K562 (cell line): ENCODE measurements around the gene ARRDC5. TPM values are rescaled to one million over a fixed set of nuclear protein-coding genes. Genes with fewer than 3 reads are reported as not detected.
A peak's percentile ranks its signal among the peaks of the same experiment; 100 is the strongest.

ENCODE experiments used
- ARID2 ChIP-seq: fragments of 450-650 bp; IDR thresholded peaks from 2 replicates; pipeline ENCODE4 v1.6.1; 2017; ENCODE audit warnings: antibody characterized with exemption, mild to moderate bottlenecking
- CBX3 ChIP-seq, 2 experiments: IDR thresholded peaks; 1 replicate in 1 of 2; 2 replicates in 1 of 2; pipeline ENCODE4 v1.6.1; 2012; ENCODE audit warnings: inconsistent platforms in 2 of 2, low read length in 2 of 2, borderline replicate concordance in 1 of 2, control low read depth in 1 of 2
- CUX1 ChIP-seq: fragments of 200-800 bp; sonication (Bioruptor generic); IDR thresholded peaks from 2 replicates; pipeline ENCODE4 v1.6.1; 2016; ENCODE audit warnings: missing genetic modification characterization, missing compliant biosample characterization
- MEIS2 ChIP-seq: fragments of 450-650 bp; IDR thresholded peaks from 2 replicates; pipeline ENCODE4 v1.6.1; 2014; ENCODE audit warnings: mild to moderate bottlenecking; ENCODE audit not compliant: partially characterized antibody
- POLR2G ChIP-seq: fragments of 200-400 bp; formaldehyde crosslinking; IDR thresholded peaks from 2 replicates; pipeline ENCODE4 v1.6.1; 2017; ENCODE audit warnings: low read depth, mild to moderate bottlenecking, antibody characterized with exemption, low read length, moderate library complexity
- RAD21 ChIP-seq, 2 experiments: fragments of 250-450 bp in 1 of 2; fragments of 450-650 bp in 1 of 2; sonication (Bioruptor Pico) in 1 of 2; formaldehyde crosslinking in 1 of 2; IDR thresholded peaks in 1 of 2; conservative IDR thresholded peaks in 1 of 2; 2 replicates each; pipeline versions ENCODE4 v1.4.0 to v1.8.0; 2020 to 2022; ENCODE audit warnings: mild to moderate bottlenecking in 2 of 2, moderate library complexity in 1 of 2
- ZNF589 ChIP-seq: fragments of 200-800 bp; sonication (Bioruptor generic); IDR thresholded peaks from 2 replicates; pipeline ENCODE4 v1.6.1; 2016; ENCODE audit warnings: low read depth, missing genetic modification characterization, missing compliant biosample characterization
- polyA plus RNA-seq, 8 experiments: library from polyadenylated mRNA; depleted of rRNA in 4 of 8; stranded (reverse) in 5 of 8; unstranded in 3 of 8; fragments of >200 nt; fragmentation: Nextera tagmentation in 2 of 8; fragmentation: Illumina TruSeq in 1 of 8; extraction: Ambion mirVana in 2 of 8; extraction: Trizol in 1 of 8; gene quantifications; 2 replicates each; pipeline versions ENCODE4 v1.2.1 to v1.2.3, GENCODE V29; 2011 to 2014; ENCODE audit warnings: inconsistent platforms in 1 of 8, missing spikeins in 1 of 8
- total RNA-seq, 7 experiments: library from RNA; depleted of rRNA in 6 of 7; stranded (reverse); fragments of >200 nt in 6 of 7; fragmentation: Illumina TruSeq in 2 of 7; extraction: Trizol in 2 of 7; gene quantifications; 2 replicates each; pipeline versions ENCODE4 v1.2.1 to v1.2.3, GENCODE V29; 2011 to 2021; ENCODE audit warnings: low replicate concordance in 1 of 7
- TF ChIP-seq, protein P1 (sequence below): fragments of 450-650 bp; formaldehyde crosslinking; IDR thresholded peaks from 2 replicates; pipeline ENCODE4 v1.4.0; 2022; ENCODE audit warnings: missing genetic modification characterization
- TF ChIP-seq, protein P2 (sequence below): fragments of 250-450 bp; sonication (Bioruptor Pico); IDR thresholded peaks from 2 replicates; pipeline ENCODE4 v1.5.0; 2021
- TF ChIP-seq, protein P3 (sequence below): fragments of 250-450 bp; sonication (Bioruptor Pico); IDR thresholded peaks from 2 replicates; pipeline ENCODE4 v1.4.0; 2020

ARRDC5 gene
- total and polyA plus RNA-seq, 9 of the 15 experiments (the other 6 are each of a cell fraction or from before 2014, with no cell fraction given): not detected

DNA sequence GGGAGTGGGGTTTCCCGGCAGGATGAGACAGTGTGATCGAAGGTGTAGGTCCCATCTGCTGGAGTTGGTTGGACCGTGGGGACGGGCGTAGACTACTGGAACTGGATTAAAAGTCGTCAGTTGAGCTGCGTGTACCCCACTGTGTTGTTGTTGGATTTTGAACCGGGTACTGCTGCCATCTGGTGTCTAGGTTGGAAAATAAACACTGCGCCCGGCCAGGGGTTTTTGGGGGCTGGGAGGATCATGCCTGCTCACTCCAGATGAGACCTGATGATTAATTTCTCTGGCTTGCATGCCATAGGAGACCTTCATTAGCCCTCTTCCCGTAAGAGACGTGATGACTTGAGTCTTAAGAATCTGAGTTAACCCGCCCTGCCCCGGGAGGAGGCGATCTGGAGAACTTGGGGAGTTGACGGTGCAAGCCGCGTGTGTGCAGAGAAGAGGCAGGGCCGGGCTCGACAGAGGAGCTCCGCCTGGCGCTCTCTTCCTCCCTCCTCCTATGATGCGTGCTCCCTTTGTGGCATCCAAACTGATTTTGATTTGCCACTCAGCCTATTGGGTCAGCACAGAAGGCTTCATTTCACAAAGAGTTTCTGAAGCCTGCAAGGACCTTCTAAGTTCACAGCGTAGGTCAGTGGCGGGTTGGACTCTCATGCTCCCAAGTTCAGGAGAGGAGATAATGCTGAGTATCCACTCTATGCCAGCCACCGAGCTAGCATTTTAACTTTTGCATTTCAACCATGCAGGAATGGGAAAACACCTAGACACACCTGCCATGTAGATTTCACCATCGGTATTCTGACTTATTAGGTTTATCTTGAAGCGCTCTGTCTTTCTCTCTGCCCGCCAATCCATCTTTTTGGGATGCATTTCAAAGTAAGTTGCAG lies 9.3 kb upstream of the ARRDC5 start (continued):
- no peak for TF ChIP-seq CUX1 (CRISPR knock-in tag)
- TF ChIP-seq, protein P1, sequence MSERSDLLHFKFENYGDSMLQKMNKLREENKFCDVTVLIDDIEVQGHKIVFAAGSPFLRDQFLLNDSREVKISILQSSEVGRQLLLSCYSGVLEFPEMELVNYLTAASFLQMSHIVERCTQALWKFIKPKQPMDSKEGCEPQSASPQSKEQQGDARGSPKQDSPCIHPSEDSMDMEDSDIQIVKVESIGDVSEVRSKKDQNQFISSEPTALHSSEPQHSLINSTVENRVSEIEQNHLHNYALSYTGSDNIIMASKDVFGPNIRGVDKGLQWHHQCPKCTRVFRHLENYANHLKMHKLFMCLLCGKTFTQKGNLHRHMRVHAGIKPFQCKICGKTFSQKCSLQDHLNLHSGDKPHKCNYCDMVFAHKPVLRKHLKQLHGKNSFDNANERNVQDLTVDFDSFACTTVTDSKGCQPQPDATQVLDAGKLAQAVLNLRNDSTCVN (CRISPR knock-in tag): no peak
- no peak for TF ChIP-seq ZNF589 (CRISPR knock-in tag)
- TF ChIP-seq MEIS2: peak; percentile 59
- TF ChIP-seq, protein P2, sequence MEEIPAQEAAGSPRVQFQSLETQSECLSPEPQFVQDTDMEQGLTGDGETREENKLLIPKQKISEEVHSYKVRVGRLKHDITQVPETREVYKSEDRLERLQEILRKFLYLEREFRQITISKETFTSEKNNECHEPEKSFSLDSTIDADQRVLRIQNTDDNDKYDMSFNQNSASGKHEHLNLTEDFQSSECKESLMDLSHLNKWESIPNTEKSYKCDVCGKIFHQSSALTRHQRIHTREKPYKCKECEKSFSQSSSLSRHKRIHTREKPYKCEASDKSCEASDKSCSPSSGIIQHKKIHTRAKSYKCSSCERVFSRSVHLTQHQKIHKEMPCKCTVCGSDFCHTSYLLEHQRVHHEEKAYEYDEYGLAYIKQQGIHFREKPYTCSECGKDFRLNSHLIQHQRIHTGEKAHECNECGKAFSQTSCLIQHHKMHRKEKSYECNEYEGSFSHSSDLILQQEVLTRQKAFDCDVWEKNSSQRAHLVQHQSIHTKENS: no peak
- no peak for TF ChIP-seq POLR2G
- TF ChIP-seq ARID2: 0 out of 2 replicates have a peak, but pooled peaks have one; percentile 38
- TF ChIP-seq RAD21 (CRISPR knock-in tag; conservative IDR thresholded peaks at IDR 0.05 in 1 of 2, IDR thresholded peaks at IDR 0.05 in 1 of 2): peak; percentile 69 to 73
- TF ChIP-seq, protein P3, sequence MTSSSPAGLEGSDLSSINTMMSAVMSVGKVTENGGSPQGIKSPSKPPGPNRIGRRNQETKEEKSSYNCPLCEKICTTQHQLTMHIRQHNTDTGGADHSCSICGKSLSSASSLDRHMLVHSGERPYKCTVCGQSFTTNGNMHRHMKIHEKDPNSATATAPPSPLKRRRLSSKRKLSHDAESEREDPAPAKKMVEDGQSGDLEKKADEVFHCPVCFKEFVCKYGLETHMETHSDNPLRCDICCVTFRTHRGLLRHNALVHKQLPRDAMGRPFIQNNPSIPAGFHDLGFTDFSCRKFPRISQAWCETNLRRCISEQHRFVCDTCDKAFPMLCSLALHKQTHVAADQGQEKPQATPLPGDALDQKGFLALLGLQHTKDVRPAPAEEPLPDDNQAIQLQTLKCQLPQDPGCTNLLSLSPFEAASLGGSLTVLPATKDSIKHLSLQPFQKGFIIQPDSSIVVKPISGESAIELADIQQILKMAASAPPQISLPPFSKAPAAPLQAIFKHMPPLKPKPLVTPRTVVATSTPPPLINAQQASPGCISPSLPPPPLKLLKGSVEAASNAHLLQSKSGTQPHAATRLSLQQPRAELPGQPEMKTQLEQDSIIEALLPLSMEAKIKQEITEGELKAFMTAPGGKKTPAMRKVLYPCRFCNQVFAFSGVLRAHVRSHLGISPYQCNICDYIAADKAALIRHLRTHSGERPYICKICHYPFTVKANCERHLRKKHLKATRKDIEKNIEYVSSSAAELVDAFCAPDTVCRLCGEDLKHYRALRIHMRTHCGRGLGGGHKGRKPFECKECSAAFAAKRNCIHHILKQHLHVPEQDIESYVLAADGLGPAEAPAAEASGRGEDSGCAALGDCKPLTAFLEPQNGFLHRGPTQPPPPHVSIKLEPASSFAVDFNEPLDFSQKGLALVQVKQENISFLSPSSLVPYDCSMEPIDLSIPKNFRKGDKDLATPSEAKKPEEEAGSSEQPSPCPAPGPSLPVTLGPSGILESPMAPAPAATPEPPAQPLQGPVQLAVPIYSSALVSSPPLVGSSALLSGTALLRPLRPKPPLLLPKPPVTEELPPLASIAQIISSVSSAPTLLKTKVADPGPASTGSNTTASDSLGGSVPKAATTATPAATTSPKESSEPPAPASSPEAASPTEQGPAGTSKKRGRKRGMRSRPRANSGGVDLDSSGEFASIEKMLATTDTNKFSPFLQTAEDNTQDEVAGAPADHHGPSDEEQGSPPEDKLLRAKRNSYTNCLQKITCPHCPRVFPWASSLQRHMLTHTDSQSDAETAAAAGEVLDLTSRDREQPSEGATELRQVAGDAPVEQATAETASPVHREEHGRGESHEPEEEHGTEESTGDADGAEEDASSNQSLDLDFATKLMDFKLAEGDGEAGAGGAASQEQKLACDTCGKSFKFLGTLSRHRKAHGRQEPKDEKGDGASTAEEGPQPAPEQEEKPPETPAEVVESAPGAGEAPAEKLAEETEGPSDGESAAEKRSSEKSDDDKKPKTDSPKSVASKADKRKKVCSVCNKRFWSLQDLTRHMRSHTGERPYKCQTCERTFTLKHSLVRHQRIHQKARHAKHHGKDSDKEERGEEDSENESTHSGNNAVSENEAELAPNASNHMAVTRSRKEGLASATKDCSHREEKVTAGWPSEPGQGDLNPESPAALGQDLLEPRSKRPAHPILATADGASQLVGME: no peak
- 0 out of 3 replicates have a peak, but pooled peaks of 1 of the 2 experiments have one; percentile 8 for TF ChIP-seq CBX3 (IDR thresholded peaks at IDR 0.05; ENCODE audit: borderline replicate concordance in 1 of 2, low read length in 2 of 2)
